ENCODE measurements around the gene SPOCK2. TPM values are rescaled to one million over a fixed set of nuclear protein-coding genes. Genes with fewer than 3 reads are reported as not detected.

The SPOCK2 gene
- total and polyA plus RNA-seq, 8 donors: 0.59 to 2.1 (median 1.6) TPM

DNA sequence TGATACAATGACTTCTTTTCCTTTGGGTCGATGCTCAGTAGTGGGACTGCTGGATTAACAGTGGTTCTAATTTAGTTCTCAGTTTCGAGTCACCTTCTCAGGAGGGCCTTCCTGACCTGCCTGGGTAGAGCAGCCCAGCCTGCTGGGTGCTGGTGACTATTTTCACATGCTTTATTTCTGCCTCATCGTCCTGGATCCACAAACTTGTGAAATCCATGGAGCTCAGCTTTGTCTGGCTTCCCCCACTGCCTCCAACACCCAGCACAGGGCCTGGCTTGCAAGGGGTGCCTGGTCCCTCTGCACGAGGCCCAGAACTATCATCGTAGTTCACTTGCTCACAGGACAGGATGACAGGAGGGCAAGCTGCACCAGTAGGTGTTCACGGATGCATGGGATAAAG is 46.9 kb downstream of the SPOCK2 start:
- no peak overlapping the region for H3K27ac ChIP-seq
- 76 to 85% methylated on average over 6 of the region's 6 CpGs for WGBS, 2 donors
- FAIRE-seq: no peak

DNA sequence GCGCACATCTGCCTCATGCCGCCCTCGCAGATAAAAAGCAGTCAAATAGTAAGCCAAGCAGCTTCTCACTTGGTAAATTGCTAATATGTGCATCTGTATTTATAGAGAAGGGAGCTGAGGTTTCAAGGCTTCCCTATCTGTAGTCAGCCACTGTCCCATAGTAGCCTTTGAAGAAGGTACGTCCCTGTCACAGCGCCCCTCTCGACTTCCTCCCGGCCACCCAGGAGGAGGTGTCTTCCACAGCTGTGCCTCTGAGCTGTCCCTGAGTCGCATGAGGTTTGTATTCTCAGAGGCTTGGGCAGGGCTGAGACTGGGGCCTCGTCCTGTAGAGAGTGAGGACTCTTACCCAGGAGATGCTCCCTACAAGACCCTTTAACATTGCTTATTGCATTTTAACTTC is 49.0 kb downstream of the SPOCK2 start:
- Histone ChIP-seq H3K36me3 (no peaks in the 10 kb centered on the region), H3K27ac (no peak overlapping the region), H3K4me3 (no peak overlapping the region), H3K27me3 (no peaks in the 10 kb centered on the region), H3K9me3 (no peaks in the 10 kb centered on the region), H3K4me1 (no peaks in the 10 kb centered on the region)
- FAIRE-seq (no peak), DNase-seq (no peak), ATAC-seq (no peak)
- TF ChIP-seq, protein P1, sequence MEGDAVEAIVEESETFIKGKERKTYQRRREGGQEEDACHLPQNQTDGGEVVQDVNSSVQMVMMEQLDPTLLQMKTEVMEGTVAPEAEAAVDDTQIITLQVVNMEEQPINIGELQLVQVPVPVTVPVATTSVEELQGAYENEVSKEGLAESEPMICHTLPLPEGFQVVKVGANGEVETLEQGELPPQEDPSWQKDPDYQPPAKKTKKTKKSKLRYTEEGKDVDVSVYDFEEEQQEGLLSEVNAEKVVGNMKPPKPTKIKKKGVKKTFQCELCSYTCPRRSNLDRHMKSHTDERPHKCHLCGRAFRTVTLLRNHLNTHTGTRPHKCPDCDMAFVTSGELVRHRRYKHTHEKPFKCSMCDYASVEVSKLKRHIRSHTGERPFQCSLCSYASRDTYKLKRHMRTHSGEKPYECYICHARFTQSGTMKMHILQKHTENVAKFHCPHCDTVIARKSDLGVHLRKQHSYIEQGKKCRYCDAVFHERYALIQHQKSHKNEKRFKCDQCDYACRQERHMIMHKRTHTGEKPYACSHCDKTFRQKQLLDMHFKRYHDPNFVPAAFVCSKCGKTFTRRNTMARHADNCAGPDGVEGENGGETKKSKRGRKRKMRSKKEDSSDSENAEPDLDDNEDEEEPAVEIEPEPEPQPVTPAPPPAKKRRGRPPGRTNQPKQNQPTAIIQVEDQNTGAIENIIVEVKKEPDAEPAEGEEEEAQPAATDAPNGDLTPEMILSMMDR (IDR thresholded peaks at IDR 0.05): no peak
- intact Hi-C loops (cut with DNase I): no loop called here
- WGBS, 2 donors: 76% methylated on average over 9 of the region's 9 CpGs

More for the DNA sequence above, 46.9 kb downstream of the SPOCK2 start:
- Histone ChIP-seq H3K36me3 (no peaks in the 10 kb centered on the region), H3K27me3 (no peaks in the 10 kb centered on the region), H3K4me3 (no peak overlapping the region), H3K4me1 (no peaks in the 10 kb centered on the region), H3K9me3 (no peaks in the 10 kb centered on the region)
- DNase-seq: no peak
- intact Hi-C loops (cut with DNase I): loop anchor here in 2 of 3 donors (5.0 to 10.0 kb wide), 2 partner anchors 87 to 139 kb away; no protein-coding TSS in a partner anchor
- TF ChIP-seq, protein P1 (IDR thresholded peaks at IDR 0.05): no peak
- no peak for ATAC-seq

DNA sequence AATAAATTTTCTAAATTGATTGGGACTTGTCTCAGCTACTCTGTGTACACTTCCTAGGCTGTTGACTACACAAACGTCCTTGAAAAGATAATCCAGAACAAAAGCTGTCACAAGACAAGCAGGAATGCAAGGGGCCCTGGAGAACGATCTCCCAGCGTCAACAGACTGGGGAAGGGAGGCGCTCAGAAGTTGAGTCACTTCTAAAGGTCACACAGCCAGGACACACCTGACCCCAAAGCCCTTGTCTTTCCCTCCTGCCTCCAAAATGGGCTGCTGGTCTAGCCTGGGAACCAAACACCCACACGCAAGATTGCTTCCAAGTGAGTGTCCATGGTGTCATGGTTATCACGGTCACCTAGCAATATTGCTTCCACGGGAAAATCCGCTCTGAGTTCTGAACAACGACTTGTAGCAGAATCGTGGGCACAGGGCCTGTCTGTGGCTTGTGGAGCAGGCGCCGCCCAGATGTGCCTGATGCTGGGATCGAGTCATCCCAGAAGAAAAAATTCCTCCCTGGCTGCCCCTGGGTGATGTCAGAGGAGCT is 49.8 kb downstream of the SPOCK2 start:
- H3K36me3 ChIP-seq: no peaks in the 10 kb centered on the region
- ATAC-seq (peak in 1 of 4 donors; percentile 21), DNase-seq (no peak), FAIRE-seq (no peak)
- intact Hi-C loops (cut with DNase I): no loop called here
- no peaks in the 10 kb centered on the region for H3K9me3 ChIP-seq
- no peak overlapping the region for H3K4me3 ChIP-seq
- TF ChIP-seq, protein P1 (IDR thresholded peaks at IDR 0.05): no peak
- no peaks in the 10 kb centered on the region for H3K27me3 ChIP-seq
- no peaks in the 10 kb centered on the region for H3K4me1 ChIP-seq
- no peak overlapping the region for H3K27ac ChIP-seq
- 58 to 69% methylated on average over 13 of the region's 13 CpGs for WGBS, 2 donors

DNA sequence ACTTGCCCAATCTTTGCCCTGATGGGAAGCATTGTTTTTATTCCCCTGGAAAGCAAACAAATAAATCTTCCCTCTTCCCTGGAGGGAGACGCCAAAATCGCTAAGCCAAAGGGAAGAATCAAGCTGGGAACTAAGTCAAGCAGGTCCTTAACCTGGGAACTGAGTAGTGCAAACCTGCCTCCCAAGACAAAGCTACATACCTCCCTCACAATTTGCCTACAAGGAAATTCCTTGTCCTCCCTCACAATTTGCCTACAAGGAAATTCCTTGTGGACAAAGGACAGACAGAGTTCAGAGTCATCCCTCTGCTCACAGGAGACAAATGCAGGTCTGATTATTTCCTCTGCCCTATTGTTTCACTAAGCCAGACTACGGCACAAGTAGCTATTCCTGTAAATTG is 50.5 kb downstream of the SPOCK2 start:
- Histone ChIP-seq H3K36me3 (no peaks in the 10 kb centered on the region), H3K4me1 (no peaks in the 10 kb centered on the region), H3K9me3 (no peaks in the 10 kb centered on the region), H3K4me3 (no peak overlapping the region), H3K27me3 (no peaks in the 10 kb centered on the region), H3K27ac (no peak overlapping the region)
- FAIRE-seq: no peak
- intact Hi-C loops (cut with DNase I): no loop called here
- TF ChIP-seq, protein P1 (IDR thresholded peaks at IDR 0.05): no peak
- DNase-seq: no peak
- ATAC-seq: no peak
- WGBS, 2 donors: 43 to 63% methylated on average over 3 of the region's 3 CpGs

DNA sequence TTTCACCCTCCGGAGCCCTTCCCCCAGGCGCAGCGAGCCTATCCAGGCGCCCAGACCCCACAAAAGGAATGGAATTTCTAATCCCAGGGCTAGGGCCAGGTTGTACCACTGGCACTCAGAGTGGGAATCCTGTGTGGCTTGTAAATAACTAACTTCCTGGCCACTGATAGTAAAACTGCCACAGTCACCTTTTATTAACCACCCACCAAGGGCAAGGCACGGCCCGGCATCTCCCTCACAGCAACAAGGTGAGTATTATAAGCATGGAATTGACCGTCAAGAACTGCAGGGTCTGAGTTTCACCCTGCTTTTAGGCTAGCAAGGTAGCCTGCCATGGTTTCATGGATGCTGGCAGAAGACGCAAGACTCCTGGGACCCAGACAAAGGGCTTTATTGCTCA is 51.1 kb downstream of the SPOCK2 start:
- H3K9me3 ChIP-seq: no peaks in the 10 kb centered on the region
- H3K27me3 ChIP-seq: no peaks in the 10 kb centered on the region
- WGBS, 2 donors: 78 to 86% methylated on average over 8 of the region's 8 CpGs
- intact Hi-C loops (cut with DNase I): no loop called here
- FAIRE-seq: no peak
- H3K36me3 ChIP-seq: no peaks in the 10 kb centered on the region
- no peak for DNase-seq
- no peaks in the 10 kb centered on the region for H3K4me1 ChIP-seq
- H3K4me3 ChIP-seq: no peak overlapping the region
- TF ChIP-seq, protein P1 (IDR thresholded peaks at IDR 0.05): no peak
- peak in 1 of 4 donors; percentile 29 for ATAC-seq
- no peak overlapping the region for H3K27ac ChIP-seq
